ENCODE data around the gene ZMYM4. TPM values are rescaled to one million over a fixed set of nuclear protein-coding genes. Genes with fewer than 3 reads are reported as not detected.

ZMYM4 gene
- total RNA-seq, 3 donors from 2014 or later = 47.2 to 71.1 (median 47.8) TPM

- intact Hi-C loops (cut with DNase I; ENCODE audit: low total_unique reads) = no loop called here
- Histone ChIP-seq H3K4me3 (no peak overlapping the region), H3K27ac (peak overlapping the region in 1 of 2 donors; percentile 25), H3K36me3 (peaks cover 11% of the 10 kb centered on the region), H3K9me3 (no peaks in the 10 kb centered on the region), H3K27me3 (no peaks in the 10 kb centered on the region), H3K4me1 (no peaks in the 10 kb centered on the region)
- no peak for DNase-seq (ENCODE audit: low spot score in 2 of 2)
- TF ChIP-seq CTCF (IDR thresholded peaks at IDR 0.05) (no peak), POLR2AphosphoS5 (IDR thresholded peaks at IDR 0.05) (no peak), POLR2A (IDR thresholded peaks at IDR 0.05) (no peak)
Observed at GRCh38 chr1:35431173-35431599, 162.7 kb downstream of the ZMYM4 start.

- Histone ChIP-seq H3K4me3 (no peak overlapping the region), H3K27ac (no peak overlapping the region), H3K9me3 (no peaks in the 10 kb centered on the region), H3K27me3 (no peaks in the 10 kb centered on the region), H3K36me3 (peaks cover 13% of the 10 kb centered on the region), H3K4me1 (no peaks in the 10 kb centered on the region)
- no peak for DNase-seq (ENCODE audit: low spot score in 2 of 2)
- no peak for TF ChIP-seq POLR2AphosphoS5 (IDR thresholded peaks at IDR 0.05)
- no peak for TF ChIP-seq POLR2A (IDR thresholded peaks at IDR 0.05)
- no peak for TF ChIP-seq CTCF (IDR thresholded peaks at IDR 0.05)
- intact Hi-C loops (cut with DNase I; ENCODE audit: low total_unique reads) = no loop called here
Observed at GRCh38 chr1:35432231-35432630, 163.7 kb downstream of the ZMYM4 start.

- Histone ChIP-seq H3K36me3 (peaks cover 13% of the 10 kb centered on the region), H3K4me3 (no peak overlapping the region)
- intact Hi-C loops (cut with DNase I; ENCODE audit: low total_unique reads) = no loop called here
Observed at GRCh38 chr1:35433714-35434113, 165.2 kb downstream of the ZMYM4 start.

GRCh38 chr1:35434703-35435102 lies 166.2 kb downstream of the ZMYM4 start:
- no peak for TF ChIP-seq POLR2A (IDR thresholded peaks at IDR 0.05)
- TF ChIP-seq CTCF (IDR thresholded peaks at IDR 0.05) = no peak
- no peak for TF ChIP-seq POLR2AphosphoS5 (IDR thresholded peaks at IDR 0.05)
- intact Hi-C loops (cut with DNase I; ENCODE audit: low total_unique reads) = no loop called here
- Histone ChIP-seq H3K36me3 (peaks cover 13% of the 10 kb centered on the region), H3K4me1 (no peaks in the 10 kb centered on the region), H3K4me3 (no peak overlapping the region), H3K27ac (no peak overlapping the region), H3K27me3 (no peaks in the 10 kb centered on the region), H3K9me3 (no peaks in the 10 kb centered on the region)
- no peak for DNase-seq (ENCODE audit: low spot score in 2 of 2)

More at GRCh38 chr1:35433714-35434113, 165.2 kb downstream of the ZMYM4 start:
- Histone ChIP-seq H3K9me3 (no peaks in the 10 kb centered on the region), H3K4me1 (no peaks in the 10 kb centered on the region), H3K27me3 (no peaks in the 10 kb centered on the region), H3K27ac (no peak overlapping the region)
- no peak for DNase-seq (ENCODE audit: low spot score in 2 of 2)
- TF ChIP-seq POLR2AphosphoS5 (IDR thresholded peaks at IDR 0.05) (no peak), POLR2A (IDR thresholded peaks at IDR 0.05) (no peak), CTCF (IDR thresholded peaks at IDR 0.05) (no peak)

- H3K36me3 ChIP-seq = peaks cover 13% of the 10 kb centered on the region
- intact Hi-C loops (cut with DNase I; ENCODE audit: low total_unique reads) = no loop called here
- no peak overlapping the region for H3K27ac ChIP-seq
- no peaks in the 10 kb centered on the region for H3K4me1 ChIP-seq
- DNase-seq (ENCODE audit: low spot score in 2 of 2) = no peak
- no peak overlapping the region for H3K4me3 ChIP-seq
- no peaks in the 10 kb centered on the region for H3K27me3 ChIP-seq
- no peaks in the 10 kb centered on the region for H3K9me3 ChIP-seq
- TF ChIP-seq CTCF (IDR thresholded peaks at IDR 0.05) = no peak
- TF ChIP-seq POLR2AphosphoS5 (IDR thresholded peaks at IDR 0.05) = no peak
- TF ChIP-seq POLR2A (IDR thresholded peaks at IDR 0.05) = no peak
Observed at GRCh38 chr1:35436078-35436477, 167.6 kb downstream of the ZMYM4 start.

All from breast epithelium (tissue), 4 donors.